Omental fat pad (tissue), 4 donors: ENCODE results near the gene PSMC3. TPM values are rescaled to one million over a fixed set of nuclear protein-coding genes. Genes with fewer than 3 reads are reported as not detected.

Source experiments
- ATAC-seq: fragments of 150-250 bp; one replicate; pipeline ENCODE4 v1.9.1; 2016; ENCODE audit warnings: mild to moderate bottlenecking, moderate library complexity; ENCODE audit not compliant: low FRiP score
- DNase-seq: peaks from one replicate; pipeline ENCODE4 v3.0.0-alpha.2; 2019; ENCODE audit warnings: low spot score
- total RNA-seq, 4 donors: library from RNA; depleted of rRNA; stranded (reverse); fragments of >200 nt; gene quantifications; one replicate each; pipeline ENCODE4 v1.1.0, GENCODE V29; 2016
- TF ChIP-seq, protein P1 (sequence below), 3 donors: fragments of 450-650 bp; IDR thresholded peaks; one replicate each; pipeline ENCODE4 v1.5.1; 2016 to 2017; ENCODE audit warnings: antibody characterized with exemption in 3 of 3, mild to moderate bottlenecking in 3 of 3, moderate library complexity in 2 of 3

PSMC3 gene
- total RNA-seq, 4 donors from 2014 or later: 90.1 to 142 (median 123) TPM

DNA sequence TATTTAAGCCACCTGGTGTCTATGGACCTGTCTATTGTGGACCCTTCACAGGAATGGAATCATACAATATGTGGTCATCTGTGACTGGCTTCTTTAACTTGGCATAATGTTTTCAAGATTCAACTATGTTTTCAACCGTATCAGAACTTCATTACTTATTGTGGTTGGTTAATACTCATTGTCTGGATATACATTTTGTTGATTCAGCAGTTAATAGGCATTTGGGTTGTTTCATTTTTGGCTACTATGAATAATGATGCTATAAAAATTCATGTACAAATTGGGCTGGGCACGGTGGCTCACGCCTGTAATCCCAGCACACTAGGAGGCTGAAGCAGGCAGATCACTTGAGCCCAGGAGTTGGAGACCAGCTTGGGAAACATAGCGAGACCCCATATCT, 25.2 kb upstream of the PSMC3 start:
- DNase-seq: no peak
- TF ChIP-seq, protein P1, sequence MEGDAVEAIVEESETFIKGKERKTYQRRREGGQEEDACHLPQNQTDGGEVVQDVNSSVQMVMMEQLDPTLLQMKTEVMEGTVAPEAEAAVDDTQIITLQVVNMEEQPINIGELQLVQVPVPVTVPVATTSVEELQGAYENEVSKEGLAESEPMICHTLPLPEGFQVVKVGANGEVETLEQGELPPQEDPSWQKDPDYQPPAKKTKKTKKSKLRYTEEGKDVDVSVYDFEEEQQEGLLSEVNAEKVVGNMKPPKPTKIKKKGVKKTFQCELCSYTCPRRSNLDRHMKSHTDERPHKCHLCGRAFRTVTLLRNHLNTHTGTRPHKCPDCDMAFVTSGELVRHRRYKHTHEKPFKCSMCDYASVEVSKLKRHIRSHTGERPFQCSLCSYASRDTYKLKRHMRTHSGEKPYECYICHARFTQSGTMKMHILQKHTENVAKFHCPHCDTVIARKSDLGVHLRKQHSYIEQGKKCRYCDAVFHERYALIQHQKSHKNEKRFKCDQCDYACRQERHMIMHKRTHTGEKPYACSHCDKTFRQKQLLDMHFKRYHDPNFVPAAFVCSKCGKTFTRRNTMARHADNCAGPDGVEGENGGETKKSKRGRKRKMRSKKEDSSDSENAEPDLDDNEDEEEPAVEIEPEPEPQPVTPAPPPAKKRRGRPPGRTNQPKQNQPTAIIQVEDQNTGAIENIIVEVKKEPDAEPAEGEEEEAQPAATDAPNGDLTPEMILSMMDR (IDR thresholded peaks at IDR 0.05): no peak
- ATAC-seq: no peak

DNA sequence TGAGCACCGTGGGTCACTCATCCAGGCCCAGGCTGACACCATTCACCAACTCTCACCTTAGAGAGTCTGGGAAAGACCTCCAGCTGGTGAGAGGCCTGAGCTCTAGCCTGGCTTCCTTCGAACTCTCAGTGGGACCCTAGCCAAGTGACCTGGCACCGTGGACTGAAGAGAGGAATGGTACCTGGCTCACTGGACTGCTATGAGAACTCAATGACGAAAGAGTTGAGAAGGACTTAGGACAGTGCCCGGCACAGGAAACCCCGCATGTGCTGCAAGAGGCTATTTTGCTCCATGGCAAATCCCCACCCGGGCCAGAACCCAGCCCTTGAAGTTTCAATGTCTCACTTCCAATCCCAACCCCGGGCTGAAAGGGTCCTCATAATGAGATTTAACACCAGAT, 23.3 kb upstream of the PSMC3 start:
- no peak for ATAC-seq
- TF ChIP-seq, protein P1 (IDR thresholded peaks at IDR 0.05): no peak
- no peak for DNase-seq

DNA sequence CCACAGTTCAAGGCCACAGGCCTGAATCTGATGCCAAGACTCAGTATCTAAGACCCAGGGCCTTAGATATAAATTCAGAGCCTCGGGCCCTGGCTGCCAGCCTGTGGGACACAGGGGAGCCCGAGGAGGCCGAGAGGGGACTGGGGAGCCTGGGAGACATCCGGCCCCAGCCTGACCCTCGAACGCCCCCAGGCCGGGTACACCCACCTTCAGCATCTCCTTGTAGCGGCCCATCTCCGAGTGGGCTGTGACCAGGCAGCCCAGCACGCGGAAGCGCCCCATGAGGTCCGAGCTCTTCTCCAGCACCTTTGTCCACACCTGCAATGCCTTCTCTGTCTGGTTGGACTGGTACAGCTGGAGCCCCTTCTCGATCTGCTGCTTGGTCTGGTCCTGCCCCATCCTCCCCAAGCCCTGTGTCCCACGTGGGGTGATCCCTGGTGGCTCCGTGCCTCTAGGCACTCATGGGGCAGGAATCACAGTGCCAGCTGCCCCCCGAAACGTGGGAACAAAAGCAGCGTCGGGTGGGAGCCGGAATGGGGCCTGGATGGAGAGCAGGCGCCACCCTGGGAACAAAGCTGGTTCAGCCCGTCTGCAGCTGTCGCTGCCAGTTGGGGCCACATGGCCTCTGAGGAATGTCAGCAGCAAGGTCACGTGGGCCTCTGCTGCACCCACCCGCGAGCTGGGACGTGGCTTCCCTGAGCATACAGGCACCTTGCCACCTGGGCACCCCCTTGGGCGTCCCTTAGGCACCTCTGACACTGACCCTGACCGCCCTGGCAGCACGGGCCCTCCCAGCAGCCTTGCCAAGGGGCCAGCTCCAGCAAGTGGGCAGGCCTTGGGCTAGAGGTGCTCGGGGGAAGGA, 22.6 kb upstream of the PSMC3 start, which contains the start of gene RAPSN:
TSS of gene RAPSN (minus strand) at position 571 of the 862 bp plus-strand sequence. CDS start at position 399, 172 bp downstream.
- TF ChIP-seq, protein P1 (IDR thresholded peaks at IDR 0.05): no peak
- DNase-seq: no peak
- no peak for ATAC-seq

DNA sequence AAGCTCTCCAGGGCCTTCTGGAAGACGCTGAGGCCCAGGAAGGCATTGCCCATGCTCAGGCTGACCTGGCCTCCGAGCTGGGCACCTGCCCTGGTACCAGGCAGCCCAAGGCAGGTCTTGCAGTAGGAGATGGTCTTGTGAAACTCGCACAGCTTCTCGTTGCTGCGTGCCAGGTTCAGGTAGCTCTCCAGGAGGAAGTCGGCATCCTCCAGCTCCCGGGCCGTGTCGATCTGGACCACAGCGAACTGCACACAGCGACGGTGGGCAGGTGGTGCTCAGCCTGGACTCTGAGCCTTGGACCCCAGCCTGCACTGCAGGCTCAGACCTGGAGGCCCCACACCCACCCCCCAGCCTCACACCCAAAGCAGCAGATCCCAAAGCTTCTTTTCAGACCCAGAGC, 21.7 kb upstream of the PSMC3 start:
- TF ChIP-seq, protein P1 (IDR thresholded peaks at IDR 0.05): no peak
- no peak for DNase-seq
- ATAC-seq: no peak

DNA sequence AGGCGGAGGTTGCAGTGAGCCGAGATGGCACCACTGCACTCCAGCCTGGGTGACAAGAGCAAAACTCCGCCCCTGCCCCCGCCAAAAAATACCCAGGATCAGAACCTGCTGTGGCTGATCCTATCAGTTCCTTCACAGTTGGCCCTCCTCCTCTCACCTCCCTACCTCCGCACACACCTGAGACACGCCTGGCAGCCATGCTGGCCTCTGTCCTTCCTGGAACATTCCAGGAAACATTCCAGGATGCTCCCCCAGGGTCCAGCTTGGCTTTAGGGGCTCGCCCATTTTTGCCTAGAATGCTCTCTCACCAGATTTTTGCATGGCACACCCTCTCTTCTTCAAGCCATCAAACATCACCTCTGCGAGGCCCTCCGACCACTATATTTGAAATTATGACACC, 20.6 kb upstream of the PSMC3 start:
- DNase-seq (no peak), ATAC-seq (no peak)
- TF ChIP-seq, protein P1 (IDR thresholded peaks at IDR 0.05): no peak

DNA sequence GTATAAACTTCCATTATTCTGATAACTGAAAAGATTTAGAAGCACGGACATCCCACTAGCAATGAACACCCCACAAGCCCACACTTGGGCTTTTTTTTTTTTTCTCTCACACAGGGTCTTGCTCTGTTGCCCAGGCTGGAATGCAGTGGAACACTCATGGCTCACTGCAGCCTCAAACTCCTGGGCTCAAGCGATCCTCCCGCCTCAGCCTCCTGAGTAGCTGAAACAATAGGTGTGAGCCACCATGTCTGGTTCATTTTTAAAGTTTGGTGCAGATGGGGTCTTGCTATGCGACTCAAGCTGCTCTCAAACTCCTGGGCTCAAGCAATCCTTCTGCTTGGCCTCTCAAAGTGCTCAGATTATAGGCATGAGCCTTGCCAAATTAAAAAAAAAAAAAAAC, 19.6 kb upstream of the PSMC3 start:
- TF ChIP-seq, protein P1 (IDR thresholded peaks at IDR 0.05): no peak

DNA sequence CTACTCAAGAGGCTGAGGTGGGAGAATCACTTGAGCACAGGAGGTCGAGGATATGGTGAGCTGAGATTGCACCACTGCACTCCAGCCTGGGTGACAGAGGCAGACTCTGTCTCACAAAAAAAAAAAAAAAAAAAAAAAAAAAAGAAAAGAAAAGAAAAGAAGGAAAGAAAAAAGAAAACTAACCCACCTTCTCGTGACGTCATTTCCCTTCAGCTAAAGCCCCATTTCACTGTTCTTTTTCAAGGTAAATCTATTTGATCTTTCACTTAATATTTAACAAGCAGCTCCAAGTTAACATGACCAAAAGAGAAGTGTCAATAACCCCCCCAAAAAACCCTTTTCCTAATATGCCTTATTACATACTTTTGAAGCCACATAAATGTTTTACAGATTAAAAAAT, 17.6 kb upstream of the PSMC3 start:
- TF ChIP-seq, protein P1 (IDR thresholded peaks at IDR 0.05): no peak
- ATAC-seq (no peak), DNase-seq (no peak)

More for the DNA sequence above, 19.6 kb upstream of the PSMC3 start:
- DNase-seq: no peak
- ATAC-seq: no peak
